Ecto neural progenitor cell (in vitro differentiated cells): ENCODE results near the gene AFG3L2.
A peak's percentile ranks its signal among the peaks of the same experiment; 100 is the strongest.

ENCODE experiments used
- DNase-seq: peaks from one replicate; pipeline ENCODE4 v3.0.0-alpha.2; 2018; ENCODE audit warnings: low spot score

Gene AFG3L2

GRCh38 chr18:12324991-12325725 is 51.9 kb downstream of the AFG3L2 start:
- DNase-seq: no peak

- no peak for DNase-seq
Observed at GRCh38 chr18:12321333-12321732, 55.7 kb downstream of the AFG3L2 start.

GRCh38 chr18:12318857-12319256 is 58.2 kb downstream of the AFG3L2 start:
- DNase-seq: no peak

GRCh38 chr18:12318334-12318697 is 58.7 kb downstream of the AFG3L2 start:
- DNase-seq: no peak

- no peak for DNase-seq
Observed at GRCh38 chr18:12317664-12318333, 59.2 kb downstream of the AFG3L2 start.

GRCh38 chr18:12315911-12316310 is 61.1 kb downstream of the AFG3L2 start:
- DNase-seq: no peak

GRCh38 chr18:12315490-12315889 is 61.5 kb downstream of the AFG3L2 start:
- DNase-seq: no peak

GRCh38 chr18:12314591-12315305 is 62.3 kb downstream of the AFG3L2 start:
- DNase-seq: no peak

- DNase-seq: no peak
Observed at GRCh38 chr18:12313530-12314245, 63.3 kb downstream of the AFG3L2 start.

GRCh38 chr18:12312976-12313375 is 64.1 kb downstream of the AFG3L2 start:
- DNase-seq: no peak

GRCh38 chr18:12310762-12311161 is 66.3 kb downstream of the AFG3L2 start:
- no peak for DNase-seq

- no peak for DNase-seq
Observed at GRCh38 chr18:12309683-12310198, 67.3 kb downstream of the AFG3L2 start.

GRCh38 chr18:12308386-12309100 is 68.5 kb downstream of the AFG3L2 start:
- peak; percentile 85 for DNase-seq

GRCh38 chr18:12307701-12308385 is 69.2 kb downstream of the AFG3L2 start, which contains the start of gene TUBB6:
TUBB6 (plus strand) TSS chr18:12308241; CDS start chr18:12308293, 52 bp downstream.
- DNase-seq: no peak

GRCh38 chr18:12306752-12307700 is 70.0 kb downstream of the AFG3L2 start:
- peak; percentile 70 for DNase-seq

- DNase-seq: peak; percentile 65
Observed at GRCh38 chr18:12305930-12306629, 70.9 kb downstream of the AFG3L2 start.

GRCh38 chr18:12305211-12305610 is 71.8 kb downstream of the AFG3L2 start:
- DNase-seq: no peak

- DNase-seq: no peak
Observed at GRCh38 chr18:12304351-12305210, 72.4 kb downstream of the AFG3L2 start.
